ENCODE measurements around the gene CD163.

- no peak for TF ChIP-seq CTCF (IDR thresholded peaks at IDR 0.05)
- no peak for TF ChIP-seq TAF1 (IDR thresholded peaks at IDR 0.05; ENCODE audit: borderline replicate concordance, low read depth, low read length)
- TF ChIP-seq POLR2AphosphoS5 (IDR thresholded peaks at IDR 0.05; ENCODE audit: low read depth, low read length): no peak
- no peak for TF ChIP-seq NRF1 (IDR thresholded peaks at IDR 0.05; ENCODE audit: low read depth, low read length)
- no peak for TF ChIP-seq EZH2phosphoT487 (IDR thresholded peaks at IDR 0.05; ENCODE audit: borderline replicate concordance, low read depth)
- no peak for TF ChIP-seq YY1 (IDR thresholded peaks at IDR 0.05; ENCODE audit: low read depth)
- no peak for TF ChIP-seq SIN3A (IDR thresholded peaks at IDR 0.05; ENCODE audit: borderline replicate concordance, low read depth, low read length)
- TF ChIP-seq ELF1 (IDR thresholded peaks at IDR 0.05): no peak
- no peak for TF ChIP-seq FOXM1 (IDR thresholded peaks at IDR 0.05; ENCODE audit: low read depth)
- TF ChIP-seq RAD21 (IDR thresholded peaks at IDR 0.05; ENCODE audit: low read length): no peak
- TF ChIP-seq JUND (IDR thresholded peaks at IDR 0.05): no peak
- TF ChIP-seq USF2 (IDR thresholded peaks at IDR 0.05; ENCODE audit: borderline replicate concordance, low read depth, low read length): no peak
- TF ChIP-seq SMC3 (IDR thresholded peaks at IDR 0.05; ENCODE audit: low read depth, low read length): no peak
- TF ChIP-seq MXI1 (IDR thresholded peaks at IDR 0.05; ENCODE audit: low read depth, low read length): no peak
These were observed 17.1 kb downstream of the CD163 start for GRCh38 chr12:7486512-7486911.

Data from SK-N-SH (cell line).